Measurements from ENCODE around the gene PLCB4.

PLCB4 gene

DNA sequence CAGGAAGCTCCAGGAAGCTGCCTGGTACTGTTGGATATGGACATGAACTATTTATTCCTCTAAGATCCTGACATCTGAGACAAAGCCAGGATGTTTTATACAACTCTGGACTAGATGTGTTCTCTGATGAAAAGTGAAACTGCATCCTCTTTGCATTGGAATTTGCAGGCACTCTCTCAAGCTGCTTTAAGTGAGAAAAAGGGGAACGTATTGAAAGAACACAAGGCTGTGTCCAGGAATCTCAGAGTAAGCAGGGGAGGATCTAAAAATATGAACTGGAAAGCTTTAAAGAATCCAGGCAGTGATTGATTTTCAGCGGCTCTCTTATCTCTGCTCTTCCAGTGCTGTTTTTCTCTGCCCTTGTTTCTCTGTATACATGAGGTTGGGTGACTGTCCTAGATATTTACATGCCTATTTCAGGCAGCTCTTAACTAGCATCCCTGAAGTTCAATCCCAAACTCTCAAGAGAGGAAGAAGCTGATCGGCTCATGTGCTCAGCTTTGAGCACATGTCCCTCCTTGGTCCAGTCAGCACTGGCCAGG is 193.8 kb downstream of the PLCB4 start:
- TF ChIP-seq SIN3A (IDR thresholded peaks at IDR 0.05; ENCODE audit: borderline replicate concordance, insufficient read depth, low read length) (no peak), POLR2AphosphoS5 (IDR thresholded peaks at IDR 0.05; ENCODE audit: low read depth, low read length) (no peak), FOXP2 (optimal IDR thresholded peaks at IDR 0.05; ENCODE audit: borderline replicate concordance, extremely low read depth, extremely low read length, insufficient read depth) (no peak), TAF1 (IDR thresholded peaks at IDR 0.05; ENCODE audit: borderline replicate concordance, insufficient read depth, low read length) (no peak)
- TF ChIP-seq, protein P1, sequence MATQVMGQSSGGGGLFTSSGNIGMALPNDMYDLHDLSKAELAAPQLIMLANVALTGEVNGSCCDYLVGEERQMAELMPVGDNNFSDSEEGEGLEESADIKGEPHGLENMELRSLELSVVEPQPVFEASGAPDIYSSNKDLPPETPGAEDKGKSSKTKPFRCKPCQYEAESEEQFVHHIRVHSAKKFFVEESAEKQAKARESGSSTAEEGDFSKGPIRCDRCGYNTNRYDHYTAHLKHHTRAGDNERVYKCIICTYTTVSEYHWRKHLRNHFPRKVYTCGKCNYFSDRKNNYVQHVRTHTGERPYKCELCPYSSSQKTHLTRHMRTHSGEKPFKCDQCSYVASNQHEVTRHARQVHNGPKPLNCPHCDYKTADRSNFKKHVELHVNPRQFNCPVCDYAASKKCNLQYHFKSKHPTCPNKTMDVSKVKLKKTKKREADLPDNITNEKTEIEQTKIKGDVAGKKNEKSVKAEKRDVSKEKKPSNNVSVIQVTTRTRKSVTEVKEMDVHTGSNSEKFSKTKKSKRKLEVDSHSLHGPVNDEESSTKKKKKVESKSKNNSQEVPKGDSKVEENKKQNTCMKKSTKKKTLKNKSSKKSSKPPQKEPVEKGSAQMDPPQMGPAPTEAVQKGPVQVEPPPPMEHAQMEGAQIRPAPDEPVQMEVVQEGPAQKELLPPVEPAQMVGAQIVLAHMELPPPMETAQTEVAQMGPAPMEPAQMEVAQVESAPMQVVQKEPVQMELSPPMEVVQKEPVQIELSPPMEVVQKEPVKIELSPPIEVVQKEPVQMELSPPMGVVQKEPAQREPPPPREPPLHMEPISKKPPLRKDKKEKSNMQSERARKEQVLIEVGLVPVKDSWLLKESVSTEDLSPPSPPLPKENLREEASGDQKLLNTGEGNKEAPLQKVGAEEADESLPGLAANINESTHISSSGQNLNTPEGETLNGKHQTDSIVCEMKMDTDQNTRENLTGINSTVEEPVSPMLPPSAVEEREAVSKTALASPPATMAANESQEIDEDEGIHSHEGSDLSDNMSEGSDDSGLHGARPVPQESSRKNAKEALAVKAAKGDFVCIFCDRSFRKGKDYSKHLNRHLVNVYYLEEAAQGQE (IDR thresholded peaks at IDR 0.05; ENCODE audit: insufficient read depth in 1 of 2, low read depth in 2 of 2, low read length in 2 of 2): no peak

DNA sequence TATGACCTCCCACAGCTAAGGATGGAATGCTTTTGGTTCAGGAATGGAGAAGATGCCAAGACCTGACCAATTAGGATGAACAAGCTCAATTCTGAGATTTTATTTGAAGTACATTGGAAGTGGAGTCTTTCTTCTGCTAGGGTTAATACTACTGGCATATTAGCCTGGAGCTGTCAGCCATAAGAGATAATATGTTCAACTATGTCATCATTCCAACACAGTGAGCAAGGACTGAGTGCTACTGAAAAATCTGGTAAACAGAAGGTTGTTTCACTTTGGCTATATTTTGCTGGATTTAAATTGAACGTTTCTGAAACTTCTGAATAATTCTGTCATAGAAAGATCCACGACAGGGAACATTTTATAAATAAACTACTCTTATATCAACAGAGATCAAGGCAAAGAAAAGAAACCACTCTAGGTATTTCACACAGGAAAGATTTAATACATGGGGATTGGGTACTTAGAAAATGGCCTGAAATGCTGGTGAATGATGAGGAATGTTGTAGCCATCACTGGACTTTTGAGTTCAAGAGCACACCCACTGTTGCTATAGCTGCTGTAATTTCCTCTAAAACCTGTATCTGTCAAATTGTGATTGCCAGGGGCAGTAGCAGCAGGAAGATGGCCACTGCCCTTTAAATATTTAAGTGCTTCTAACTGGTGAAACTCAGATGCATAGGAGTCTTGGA is 200.5 kb downstream of the PLCB4 start:
- TF ChIP-seq POLR2AphosphoS5 (IDR thresholded peaks at IDR 0.05; ENCODE audit: low read depth, low read length) (no peak), TAF1 (IDR thresholded peaks at IDR 0.05; ENCODE audit: borderline replicate concordance, insufficient read depth, low read length) (no peak), SIN3A (IDR thresholded peaks at IDR 0.05; ENCODE audit: borderline replicate concordance, insufficient read depth, low read length) (no peak), FOXP2 (optimal IDR thresholded peaks at IDR 0.05; ENCODE audit: borderline replicate concordance, extremely low read depth, extremely low read length, insufficient read depth) (no peak)
- TF ChIP-seq, protein P1 (IDR thresholded peaks at IDR 0.05; ENCODE audit: insufficient read depth in 1 of 2, low read depth in 2 of 2, low read length in 2 of 2): no peak

DNA sequence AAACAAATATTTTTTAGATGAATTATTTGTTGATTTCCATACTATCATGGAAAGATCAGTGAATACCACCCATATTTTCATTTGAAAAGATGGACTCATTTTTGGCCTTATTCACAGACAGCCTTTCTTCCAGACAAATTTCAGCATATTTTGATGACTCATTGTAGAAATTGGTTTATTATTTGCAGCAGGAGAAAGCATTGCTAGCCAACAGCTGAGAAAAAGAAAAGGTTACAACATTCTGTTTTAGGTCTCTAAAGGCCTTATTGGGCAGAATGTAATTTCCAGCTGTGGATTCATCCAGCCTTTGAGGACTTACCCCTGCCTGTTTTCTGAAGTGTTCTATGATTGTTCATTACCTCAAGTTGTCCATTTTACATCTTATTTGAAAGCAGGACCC is 201.9 kb downstream of the PLCB4 start:
- TF ChIP-seq FOXP2 (optimal IDR thresholded peaks at IDR 0.05; ENCODE audit: borderline replicate concordance, extremely low read depth, extremely low read length, insufficient read depth): no peak
- TF ChIP-seq POLR2AphosphoS5 (IDR thresholded peaks at IDR 0.05; ENCODE audit: low read depth, low read length): no peak
- TF ChIP-seq TAF1 (IDR thresholded peaks at IDR 0.05; ENCODE audit: borderline replicate concordance, insufficient read depth, low read length): no peak
- no peak for TF ChIP-seq SIN3A (IDR thresholded peaks at IDR 0.05; ENCODE audit: borderline replicate concordance, insufficient read depth, low read length)
- TF ChIP-seq, protein P1 (IDR thresholded peaks at IDR 0.05; ENCODE audit: insufficient read depth in 1 of 2, low read depth in 2 of 2, low read length in 2 of 2): no peak

DNA sequence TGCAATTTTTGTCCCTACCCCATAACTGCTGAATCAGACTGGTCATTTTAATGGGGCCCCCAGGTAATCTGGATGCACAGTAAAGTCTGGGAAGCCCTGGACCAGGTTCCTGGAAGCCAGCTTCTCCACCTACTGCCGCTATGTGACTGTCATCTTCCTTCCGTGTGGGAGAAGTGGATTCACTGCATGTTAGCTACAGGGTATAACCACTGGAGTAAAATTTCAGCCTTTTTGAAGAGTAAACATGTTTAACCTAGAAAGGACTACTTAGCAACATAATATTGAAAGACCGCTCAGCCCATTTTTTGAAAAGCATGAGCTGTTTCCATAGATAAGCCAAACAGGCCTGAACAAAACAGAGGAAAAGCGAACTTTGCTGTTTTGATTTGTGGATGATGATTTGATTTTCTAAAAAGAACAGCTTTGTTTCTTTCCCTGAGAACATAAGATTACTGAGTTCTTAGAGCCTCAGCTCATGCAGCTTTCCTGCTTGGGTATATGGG is 208.1 kb downstream of the PLCB4 start:
- TF ChIP-seq FOXP2 (optimal IDR thresholded peaks at IDR 0.05; ENCODE audit: borderline replicate concordance, extremely low read depth, extremely low read length, insufficient read depth): no peak
- TF ChIP-seq TAF1 (IDR thresholded peaks at IDR 0.05; ENCODE audit: borderline replicate concordance, insufficient read depth, low read length): no peak
- no peak for TF ChIP-seq POLR2AphosphoS5 (IDR thresholded peaks at IDR 0.05; ENCODE audit: low read depth, low read length)
- TF ChIP-seq, protein P1 (IDR thresholded peaks at IDR 0.05; ENCODE audit: insufficient read depth in 1 of 2, low read depth in 2 of 2, low read length in 2 of 2): no peak
- TF ChIP-seq SIN3A (IDR thresholded peaks at IDR 0.05; ENCODE audit: borderline replicate concordance, insufficient read depth, low read length): no peak

Measured in PFSK-1 (cell line).